ENCODE data around the gene SNX15. TPM values are rescaled to one million over a fixed set of nuclear protein-coding genes. Genes with fewer than 3 reads are reported as not detected.
A peak's percentile ranks its signal among the peaks of the same experiment; 100 is the strongest.
"Not testable (repeated sequence)": the region's sequence is repeated elsewhere in the genome, so short reads cannot be mapped to it uniquely, and the experiment has no call there.

Gene SNX15
- total RNA-seq, 1 experiment from 2014 or later: 34.7 TPM

GRCh38 chr11:65021003-65021402 is 6.2 kb upstream of the SNX15 start:
- Histone ChIP-seq H3K9me3 (ENCODE audit: low read depth, low read length, poor library complexity, severe bottlenecking) (no peaks in the 10 kb centered on the region), H3K36me3 (ENCODE audit: insufficient read depth, low read length, poor library complexity, severe bottlenecking) (peaks cover 16% of the 10 kb centered on the region), H3K27me3 (replicated peaks; ENCODE audit: insufficient read depth, low read depth, low read length, poor library complexity) (no peaks in the 10 kb centered on the region), H3K4me3 (ENCODE audit: low read depth, low read length, poor library complexity, severe bottlenecking) (no peak overlapping the region), H3K27ac (ENCODE audit: low read depth, low read length, poor library complexity, severe bottlenecking) (no peak overlapping the region), H3K4me1 (ENCODE audit: insufficient read depth, low read length, poor library complexity, severe bottlenecking) (no peaks in the 10 kb centered on the region)
- TF ChIP-seq EZH2 (IDR thresholded peaks at IDR 0.05; ENCODE audit: borderline replicate concordance, low read depth, low read length, poor library complexity, severe bottlenecking) (no peak), CTCF (conservative IDR thresholded peaks at IDR 0.05; ENCODE audit: low read depth, low read length) (no peak)
- CTCF ChIA-PET: no interaction called here
- no peak for DNase-seq (ENCODE audit: low spot score)
- BruUV-seq (replicated peaks): no TSS peak
- POLR2A ChIA-PET (ENCODE audit: low non-redundant PET): no interaction called here
- intact Hi-C loops (cut with micrococcal nuclease; ENCODE audit: unreplicated experiment): no loop called here

- Histone ChIP-seq H3K4me3 (ENCODE audit: low read depth, low read length, poor library complexity, severe bottlenecking) (no peak overlapping the region), H3K27me3 (replicated peaks; ENCODE audit: insufficient read depth, low read depth, low read length, poor library complexity) (no peaks in the 10 kb centered on the region), H3K4me1 (ENCODE audit: insufficient read depth, low read length, poor library complexity, severe bottlenecking) (no peaks in the 10 kb centered on the region), H3K9me3 (ENCODE audit: low read depth, low read length, poor library complexity, severe bottlenecking) (no peaks in the 10 kb centered on the region), H3K27ac (ENCODE audit: low read depth, low read length, poor library complexity, severe bottlenecking) (no peak overlapping the region), H3K36me3 (ENCODE audit: insufficient read depth, low read length, poor library complexity, severe bottlenecking) (peaks cover 16% of the 10 kb centered on the region)
- intact Hi-C loops (cut with micrococcal nuclease; ENCODE audit: unreplicated experiment): no loop called here
- POLR2A ChIA-PET (ENCODE audit: low non-redundant PET): no interaction called here
- CTCF ChIA-PET: no interaction called here
- TF ChIP-seq EZH2 (IDR thresholded peaks at IDR 0.05; ENCODE audit: borderline replicate concordance, low read depth, low read length, poor library complexity, severe bottlenecking): no peak
- no peak for TF ChIP-seq CTCF (conservative IDR thresholded peaks at IDR 0.05; ENCODE audit: low read depth, low read length)
- DNase-seq (ENCODE audit: low spot score): no peak
- BruUV-seq (replicated peaks): no TSS peak
Observed at GRCh38 chr11:65021509-65021908, 5.7 kb upstream of the SNX15 start.

- BruUV-seq (replicated peaks); H3K4me3 ChIP-seq (ENCODE audit: low read depth, low read length, poor library complexity, severe bottlenecking); DNase-seq (ENCODE audit: low spot score); H3K27ac ChIP-seq (ENCODE audit: low read depth, low read length, poor library complexity, severe bottlenecking); POLR2A ChIA-PET (ENCODE audit: low non-redundant PET); intact Hi-C loops (cut with micrococcal nuclease; ENCODE audit: unreplicated experiment); H3K9me3 ChIP-seq (ENCODE audit: low read depth, low read length, poor library complexity, severe bottlenecking); H3K27me3 ChIP-seq (replicated peaks; ENCODE audit: insufficient read depth, low read depth, low read length, poor library complexity); CTCF ChIA-PET: not testable (repeated sequence)
- Histone ChIP-seq H3K36me3 (ENCODE audit: insufficient read depth, low read length, poor library complexity, severe bottlenecking) (peaks cover 12% of the 10 kb centered on the region), H3K4me1 (ENCODE audit: insufficient read depth, low read length, poor library complexity, severe bottlenecking) (peaks cover 11% of the 10 kb centered on the region)
Observed at GRCh38 chr11:65023502-65023901, 3.7 kb upstream of the SNX15 start.

- CTCF ChIA-PET: no interaction called here
- POLR2A ChIA-PET (ENCODE audit: low non-redundant PET): no interaction called here
- Histone ChIP-seq H3K36me3 (ENCODE audit: insufficient read depth, low read length, poor library complexity, severe bottlenecking) (no peaks in the 10 kb centered on the region), H3K27me3 (replicated peaks; ENCODE audit: insufficient read depth, low read depth, low read length, poor library complexity) (no peaks in the 10 kb centered on the region), H3K4me1 (ENCODE audit: insufficient read depth, low read length, poor library complexity, severe bottlenecking) (peaks cover 12% of the 10 kb centered on the region), H3K9me3 (ENCODE audit: low read depth, low read length, poor library complexity, severe bottlenecking) (no peaks in the 10 kb centered on the region), H3K4me3 (ENCODE audit: low read depth, low read length, poor library complexity, severe bottlenecking) (peak overlapping the region; percentile 52), H3K27ac (ENCODE audit: low read depth, low read length, poor library complexity, severe bottlenecking) (peak overlapping the region; percentile 82)
- intact Hi-C loops (cut with micrococcal nuclease; ENCODE audit: unreplicated experiment): loop anchor here (5.0 kb wide), 1 partner anchor 90 kb away; the partner anchor contains the start of gene ZNHIT2
- no peak for TF ChIP-seq CTCF (conservative IDR thresholded peaks at IDR 0.05; ENCODE audit: low read depth, low read length)
- no peak for TF ChIP-seq EZH2 (IDR thresholded peaks at IDR 0.05; ENCODE audit: borderline replicate concordance, low read depth, low read length, poor library complexity, severe bottlenecking)
- BruUV-seq (replicated peaks): no TSS peak
- DNase-seq (ENCODE audit: low spot score): no peak
Observed at GRCh38 chr11:65026810-65027209, 429 bp upstream of the SNX15 start.

Measured in A673 (cell line).